Caco-2 (cell line): ENCODE data around the gene AUTS2. TPM values are rescaled to one million over a fixed set of nuclear protein-coding genes. Genes with fewer than 3 reads are reported as not detected.

ENCODE experiments used
- BruUV-seq: library from RNA; stranded (reverse); fragments of 400-500 nt; replicated peaks from 2 replicates; lab custom pipeline; 2021; lab: Mats Ljungman, UMichigan
- CTCF ChIA-PET: fragments of 300-600 bp; sonication (Branson Sonifier 250); formaldehyde crosslinking; loops from one replicate; lab custom pipeline; 2022; ENCODE audit warnings: antibody characterized with exemption; lab: Charles Lee
- POLR2A ChIA-PET: fragments of 300-600 bp; sonication (Branson Sonifier 250); formaldehyde crosslinking; loops from one replicate; lab custom pipeline; 2022; ENCODE audit warnings: antibody characterized with exemption; lab: Charles Lee
- DNase-seq, 2 experiments: peaks; one replicate each; pipeline versions ENCODE4 v3.0.0 to v3.0.0-alpha.2; 2020 to 2022
- H3K27me3 ChIP-seq: replicated peaks from 2 replicates; pipeline ENCODE4 v1.6.0; 2011; ENCODE audit warnings: low read length; ENCODE audit not compliant: control insufficient read depth, insufficient read depth
- H3K36me3 ChIP-seq: 2 replicates; pipeline ENCODE4 v1.5.1; 2011; ENCODE audit warnings: low read length; ENCODE audit not compliant: control insufficient read depth, insufficient read depth
- H3K4me1 ChIP-seq: fragments of 250-450 bp; sonication (Bioruptor Pico); 2 replicates; pipeline ENCODE4 v1.5.1; 2020; ENCODE audit warnings: mild to moderate bottlenecking
- H3K4me3 ChIP-seq: 2 replicates; pipeline ENCODE4 v1.5.1; 2011; ENCODE audit warnings: low read depth, mild to moderate bottlenecking, control low read depth, low read length
- H3K9me3 ChIP-seq: fragments of 250-450 bp; sonication (Bioruptor Pico); 2 replicates; pipeline ENCODE4 v1.5.1; 2020; ENCODE audit warnings: mild to moderate bottlenecking, moderate library complexity
- H3K27ac Mint-ChIP-seq: one replicate; pipeline ENCODE4 v1.8.0; 2022; ENCODE audit warnings: mixed read lengths; ENCODE audit not compliant: unreplicated experiment
- H3K27me3 Mint-ChIP-seq: one replicate; pipeline ENCODE4 v1.8.0; 2022; ENCODE audit warnings: mixed read lengths; ENCODE audit not compliant: insufficient read depth, unreplicated experiment
- H3K36me3 Mint-ChIP-seq: one replicate; pipeline ENCODE4 v1.8.0; 2022; ENCODE audit warnings: mild to moderate bottlenecking, mixed read lengths; ENCODE audit not compliant: insufficient read depth, unreplicated experiment
- H3K4me1 Mint-ChIP-seq: one replicate; pipeline ENCODE4 v1.8.0; 2022; ENCODE audit warnings: low read depth, mixed read lengths; ENCODE audit not compliant: unreplicated experiment
- H3K4me3 Mint-ChIP-seq: one replicate; pipeline ENCODE4 v1.8.0; 2022; ENCODE audit warnings: mild to moderate bottlenecking, moderate library complexity, mixed read lengths; ENCODE audit not compliant: unreplicated experiment
- H3K9me3 Mint-ChIP-seq: one replicate; pipeline ENCODE4 v1.8.0; 2022; ENCODE audit warnings: mixed read lengths; ENCODE audit not compliant: unreplicated experiment
- intact Hi-C: fragments of 100-400 bp; cut with micrococcal nuclease; formaldehyde crosslinking; loops from one replicate; pipeline ENCODE4 v1.10.0; 2022; ENCODE audit not compliant: unreplicated experiment
- total RNA-seq: library from RNA; stranded (reverse); gene quantifications from 2 replicates; pipeline ENCODE4 v1.2.3, GENCODE V29; 2022
- TF ChIP-seq, protein P1 (sequence below), 2 experiments: fragments of 200-600 bp in 1 of 2; IDR thresholded peaks; 1 replicate in 1 of 2; 2 replicates in 1 of 2; pipeline versions ENCODE4 v1.5.1 to v1.8.0; 2011 to 2022; ENCODE audit warnings: antibody characterized with exemption in 1 of 2, control low read depth in 1 of 2, inconsistent platforms in 1 of 2, low read depth in 1 of 2, low read length in 1 of 2, mild to moderate bottlenecking in 1 of 2, moderate library complexity in 1 of 2; ENCODE audit not compliant: insufficient read depth in 1 of 2, severe bottlenecking in 1 of 2, unreplicated experiment in 1 of 2

AUTS2 gene
- total RNA-seq, 1 experiment from 2014 or later: 37.1 TPM

DNA sequence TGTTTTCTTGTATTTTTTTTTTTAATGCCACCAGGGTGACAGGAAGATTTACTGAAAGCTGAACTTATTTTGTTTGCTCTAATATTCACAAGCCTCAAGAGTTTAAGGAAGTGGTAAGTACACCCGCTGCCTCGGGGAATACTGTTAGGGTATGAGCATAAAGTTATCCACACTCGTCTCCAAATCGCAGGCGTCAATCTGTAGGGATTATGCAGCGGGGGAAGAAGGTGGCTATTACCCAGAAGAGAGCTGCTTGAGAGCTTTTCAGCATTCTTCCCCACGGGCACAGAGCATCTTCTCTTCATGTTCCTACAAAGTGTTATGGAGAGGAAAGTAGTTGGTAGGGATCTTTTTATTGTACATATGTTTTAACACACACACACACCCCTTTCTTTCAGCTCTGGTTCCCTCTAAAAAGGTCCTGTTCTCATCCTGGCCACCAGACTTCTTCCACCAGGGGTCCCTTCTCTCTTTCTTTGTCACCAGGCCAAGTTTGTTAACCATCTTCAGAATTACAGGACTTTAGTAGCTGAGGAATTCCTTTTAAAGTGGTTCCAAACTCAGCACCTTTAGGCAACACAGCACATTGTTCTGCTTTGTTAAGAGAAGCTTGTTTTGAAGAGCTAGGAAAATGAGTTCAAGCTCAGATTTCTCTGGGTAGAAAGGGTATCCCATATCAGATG, 1122.1 kb downstream of the AUTS2 start:
- Histone ChIP-seq H3K27me3 (no peaks in the 10 kb centered on the region), H3K9me3 (no peaks in the 10 kb centered on the region), H3K4me1 (no peaks in the 10 kb centered on the region), H3K4me3 (no peak overlapping the region), H3K36me3 (no peaks in the 10 kb centered on the region; the same call in 1 of the 2 replicates)
- Mint-ChIP-seq H3K27me3 (no peaks in the 10 kb centered on the region), H3K27ac (peak overlapping the region; percentile 29), H3K36me3 (peaks cover 4% of the 10 kb centered on the region), H3K9me3 (no peaks in the 10 kb centered on the region), H3K4me1 (peaks cover 10% of the 10 kb centered on the region), H3K4me3 (no peak overlapping the region)
- ChIA-PET POLR2A (no interaction called here), CTCF (interaction anchor here (1.0 to 1.1 kb wide), 2 partner anchors 11 to 55 kb away, joined by 3 to 4 read pairs; no protein-coding TSS in a partner anchor)
- TF ChIP-seq, protein P1, sequence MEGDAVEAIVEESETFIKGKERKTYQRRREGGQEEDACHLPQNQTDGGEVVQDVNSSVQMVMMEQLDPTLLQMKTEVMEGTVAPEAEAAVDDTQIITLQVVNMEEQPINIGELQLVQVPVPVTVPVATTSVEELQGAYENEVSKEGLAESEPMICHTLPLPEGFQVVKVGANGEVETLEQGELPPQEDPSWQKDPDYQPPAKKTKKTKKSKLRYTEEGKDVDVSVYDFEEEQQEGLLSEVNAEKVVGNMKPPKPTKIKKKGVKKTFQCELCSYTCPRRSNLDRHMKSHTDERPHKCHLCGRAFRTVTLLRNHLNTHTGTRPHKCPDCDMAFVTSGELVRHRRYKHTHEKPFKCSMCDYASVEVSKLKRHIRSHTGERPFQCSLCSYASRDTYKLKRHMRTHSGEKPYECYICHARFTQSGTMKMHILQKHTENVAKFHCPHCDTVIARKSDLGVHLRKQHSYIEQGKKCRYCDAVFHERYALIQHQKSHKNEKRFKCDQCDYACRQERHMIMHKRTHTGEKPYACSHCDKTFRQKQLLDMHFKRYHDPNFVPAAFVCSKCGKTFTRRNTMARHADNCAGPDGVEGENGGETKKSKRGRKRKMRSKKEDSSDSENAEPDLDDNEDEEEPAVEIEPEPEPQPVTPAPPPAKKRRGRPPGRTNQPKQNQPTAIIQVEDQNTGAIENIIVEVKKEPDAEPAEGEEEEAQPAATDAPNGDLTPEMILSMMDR (IDR thresholded peaks at IDR 0.05; ENCODE audit: insufficient read depth in 1 of 2, low read depth in 1 of 2, low read length in 1 of 2, severe bottlenecking in 1 of 2, unreplicated experiment in 1 of 2): peak in 1 of 2 experiments; percentile 1
- BruUV-seq: no TSS peak
- intact Hi-C loops: loop anchor here (2.0 kb wide), 1 partner anchor 54 kb away; no protein-coding TSS in a partner anchor
- no peak for DNase-seq

DNA sequence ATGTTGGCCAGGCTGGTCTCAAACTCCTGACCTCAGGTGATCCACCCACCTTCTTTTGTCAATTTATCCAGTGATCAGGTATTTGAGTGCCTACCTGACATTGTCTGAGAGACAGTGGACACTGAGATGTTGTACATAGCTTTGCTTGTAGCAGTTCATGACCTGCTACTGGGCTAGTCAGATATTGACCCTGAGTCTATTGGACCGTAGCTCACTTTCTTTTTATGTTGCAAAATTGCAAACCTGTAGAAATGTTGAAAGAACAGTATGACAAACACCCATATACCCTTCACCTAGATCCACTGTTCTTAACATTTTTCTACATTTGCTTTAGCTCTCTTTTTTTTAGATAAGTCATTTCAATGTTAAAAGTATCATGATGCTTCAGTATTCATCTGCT, 1123.2 kb downstream of the AUTS2 start:
- POLR2A ChIA-PET: no interaction called here
- CTCF ChIA-PET: no interaction called here
- TF ChIP-seq, protein P1 (IDR thresholded peaks at IDR 0.05; ENCODE audit: insufficient read depth in 1 of 2, low read depth in 1 of 2, low read length in 1 of 2, severe bottlenecking in 1 of 2, unreplicated experiment in 1 of 2): no peak
- Mint-ChIP-seq H3K36me3 (no peaks in the 10 kb centered on the region), H3K4me1 (peaks cover 10% of the 10 kb centered on the region), H3K4me3 (no peak overlapping the region), H3K27me3 (no peaks in the 10 kb centered on the region), H3K9me3 (no peaks in the 10 kb centered on the region), H3K27ac (no peak overlapping the region)
- no TSS peak for BruUV-seq
- no peak for DNase-seq
- Histone ChIP-seq H3K9me3 (no peaks in the 10 kb centered on the region), H3K36me3 (no peaks in the 10 kb centered on the region; the same call in 1 of the 2 replicates), H3K4me3 (no peak overlapping the region), H3K27me3 (no peaks in the 10 kb centered on the region), H3K4me1 (no peaks in the 10 kb centered on the region)
- intact Hi-C loops: loop anchor here (2.0 kb wide), 1 partner anchor 53 kb away; no protein-coding TSS in a partner anchor

GRCh38 chr7:70723339-70723738, 1125.1 kb downstream of the AUTS2 start:
- TF ChIP-seq, protein P1 (IDR thresholded peaks at IDR 0.05; ENCODE audit: insufficient read depth in 1 of 2, low read depth in 1 of 2, low read length in 1 of 2, severe bottlenecking in 1 of 2, unreplicated experiment in 1 of 2): no peak
- H3K4me3 ChIP-seq: no peak overlapping the region
- intact Hi-C loops: no loop called here
- Mint-ChIP-seq H3K27me3 (no peaks in the 10 kb centered on the region), H3K27ac (no peak overlapping the region), H3K9me3 (no peaks in the 10 kb centered on the region), H3K36me3 (no peaks in the 10 kb centered on the region), H3K4me3 (no peak overlapping the region), H3K4me1 (peaks cover 10% of the 10 kb centered on the region)
- POLR2A ChIA-PET: no interaction called here
- no peaks in the 10 kb centered on the region for H3K27me3 ChIP-seq
- H3K9me3 ChIP-seq: no peaks in the 10 kb centered on the region
- no peak for DNase-seq
- CTCF ChIA-PET: no interaction called here
- no peaks in the 10 kb centered on the region for H3K4me1 ChIP-seq
- no peaks in the 10 kb centered on the region for H3K36me3 ChIP-seq
- no TSS peak for BruUV-seq
